A549 treated with dexamethasone at 1 μM for 4 hours (cell line): ENCODE results near the gene OR5K4. TPM values are rescaled to one million over a fixed set of nuclear protein-coding genes. Genes with fewer than 3 reads are reported as not detected.

Source experiments
- total RNA-seq: library from RNA; stranded (reverse); fragments of 200-300 nt; extraction: Qiagen RNA extraction; gene quantifications from 5 replicates; pipeline ENCODE4 v1.2.3, GENCODE V29; 2022

The OR5K4 gene
- total RNA-seq, result not detected in 5 replicates

GRCh38 chr3:98353554-98353953 lies at the start of gene OR5K4:
TSS of gene OR5K4 (plus strand) at chr3:98353854. CDS start at chr3:98353854, 0 bp downstream.

GRCh38 chr3:98390366-98390765 lies 36.7 kb downstream of the OR5K4 start, which contains the start of gene OR5K3:
TSS of gene OR5K3 (plus strand) at chr3:98390666. CDS start at chr3:98390666, 0 bp downstream.

Other genes with a start within 250 kb of the OR5K4 start
- not detected in 5 replicates for gene OR5H1, start 223.1 kb upstream of the OR5K4 start, total RNA-seq
- gene OR5H14, start 206.4 kb upstream of the OR5K4 start, total RNA-seq, result not detected in 5 replicates
- not detected in 5 replicates for gene OR5H15, start 187.2 kb upstream of the OR5K4 start, total RNA-seq
- gene OR5H6, start 89.6 kb upstream of the OR5K4 start, total RNA-seq, result not detected in 5 replicates
- not detected in 5 replicates for gene OR5H2, start 71.3 kb upstream of the OR5K4 start, total RNA-seq
- not detected in 5 replicates for gene OR5K3, start 36.8 kb downstream of the OR5K4 start, total RNA-seq
- not detected in 5 replicates for gene OR5K1, start 109.3 kb downstream of the OR5K4 start, total RNA-seq
- not detected in 5 replicates for gene OR5K2, start 143.8 kb downstream of the OR5K4 start, total RNA-seq
- 46.8 to 60.9 TPM (median 57.3 TPM) in 5 replicates for gene CLDND1, start 169.0 kb downstream of the OR5K4 start, total RNA-seq
- gene GPR15, start 178.1 kb downstream of the OR5K4 start, total RNA-seq, result not detected in 5 replicates
- gene CPOX, start 239.8 kb downstream of the OR5K4 start, total RNA-seq, result 16.6 to 20.7 TPM (median 19.9 TPM) in 5 replicates